GM13977 (cell line): ENCODE data around the gene UNC13A.

Experiments used
- DNase-seq: peaks from one replicate; pipeline ENCODE4 v3.0.0; 2012; ENCODE audit warnings: low spot score
- in situ Hi-C: fragments of 300-500 bp; cut with MboI; formaldehyde crosslinking; loops from one replicate; pipeline ENCODE4 v1.12.0; 2022; ENCODE audit warnings: low sequenced_read_pairs, low pct_unique_long_range_greater_than_20kb, mixed read lengths, inconsistent platforms; ENCODE audit not compliant: unreplicated experiment
- TF ChIP-seq, protein P1 (sequence below): IDR thresholded peaks from 2 replicates; pipeline ENCODE4 v1.5.1; 2012; ENCODE audit warnings: mild to moderate bottlenecking, control low read depth; ENCODE audit not compliant: insufficient read depth; ENCODE audit errors: extremely low read depth, missing control alignments

Gene UNC13A

DNA sequence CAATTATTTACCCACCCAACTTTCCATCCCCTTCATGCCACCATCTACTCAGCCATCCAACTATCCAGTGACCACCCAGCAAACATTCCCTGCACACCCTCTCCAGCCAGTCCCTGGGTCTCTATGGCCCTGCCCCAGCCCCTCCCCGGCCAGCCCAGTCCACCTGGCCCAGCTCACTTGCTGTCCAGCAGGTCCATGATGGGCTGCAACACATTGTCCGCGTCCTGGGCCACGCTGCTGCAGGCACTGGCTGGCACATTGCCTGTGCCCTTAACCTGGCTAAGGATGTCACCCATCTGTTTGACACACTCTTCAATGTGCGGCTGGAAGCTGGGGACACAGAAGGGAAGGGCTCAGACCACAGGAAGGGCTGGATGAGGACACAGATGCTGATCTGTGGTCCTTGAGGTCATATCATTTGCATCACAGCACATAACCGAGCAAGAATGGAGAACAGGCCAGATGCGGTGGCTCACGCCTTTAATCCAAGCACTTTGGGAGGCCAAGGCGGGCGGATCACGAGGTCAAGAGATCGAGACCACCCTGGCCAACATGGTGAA, 61.6 kb downstream of the UNC13A start:
- in situ Hi-C loops = no loop called here
- no peak for DNase-seq

DNA sequence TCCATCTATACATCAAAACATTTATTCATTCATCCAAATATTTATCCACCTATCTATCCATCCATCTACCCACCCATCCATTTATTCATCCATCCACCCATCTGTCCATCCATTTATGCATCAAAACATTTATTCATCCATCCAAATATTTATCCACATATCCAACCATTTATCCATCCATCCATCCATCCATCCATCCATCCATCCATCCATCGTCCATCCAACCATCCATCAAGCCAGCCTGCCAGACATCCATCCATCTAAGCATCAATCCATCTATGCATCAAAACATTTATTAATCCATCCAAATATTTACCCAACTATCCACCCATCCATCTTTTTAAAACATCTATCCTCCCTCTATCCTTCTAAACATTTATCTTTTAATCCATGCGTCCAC, 62.2 kb downstream of the UNC13A start:
- in situ Hi-C loops = no loop called here
- no peak for DNase-seq
- TF ChIP-seq, protein P1, sequence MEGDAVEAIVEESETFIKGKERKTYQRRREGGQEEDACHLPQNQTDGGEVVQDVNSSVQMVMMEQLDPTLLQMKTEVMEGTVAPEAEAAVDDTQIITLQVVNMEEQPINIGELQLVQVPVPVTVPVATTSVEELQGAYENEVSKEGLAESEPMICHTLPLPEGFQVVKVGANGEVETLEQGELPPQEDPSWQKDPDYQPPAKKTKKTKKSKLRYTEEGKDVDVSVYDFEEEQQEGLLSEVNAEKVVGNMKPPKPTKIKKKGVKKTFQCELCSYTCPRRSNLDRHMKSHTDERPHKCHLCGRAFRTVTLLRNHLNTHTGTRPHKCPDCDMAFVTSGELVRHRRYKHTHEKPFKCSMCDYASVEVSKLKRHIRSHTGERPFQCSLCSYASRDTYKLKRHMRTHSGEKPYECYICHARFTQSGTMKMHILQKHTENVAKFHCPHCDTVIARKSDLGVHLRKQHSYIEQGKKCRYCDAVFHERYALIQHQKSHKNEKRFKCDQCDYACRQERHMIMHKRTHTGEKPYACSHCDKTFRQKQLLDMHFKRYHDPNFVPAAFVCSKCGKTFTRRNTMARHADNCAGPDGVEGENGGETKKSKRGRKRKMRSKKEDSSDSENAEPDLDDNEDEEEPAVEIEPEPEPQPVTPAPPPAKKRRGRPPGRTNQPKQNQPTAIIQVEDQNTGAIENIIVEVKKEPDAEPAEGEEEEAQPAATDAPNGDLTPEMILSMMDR = no peak

More for the DNA sequence above, 61.6 kb downstream of the UNC13A start:
- TF ChIP-seq, protein P1 = no peak

- in situ Hi-C loops = no loop called here
- no peak for DNase-seq
- TF ChIP-seq, protein P1 = no peak
These were observed 63.1 kb downstream of the UNC13A start for GRCh38 chr19:17625043-17625442.

GRCh38 chr19:17624314-17624991, 63.7 kb downstream of the UNC13A start:
- DNase-seq = no peak
- TF ChIP-seq, protein P1 = no peak
- in situ Hi-C loops = no loop called here

GRCh38 chr19:17623224-17623935, 64.8 kb downstream of the UNC13A start:
- TF ChIP-seq, protein P1 = no peak
- in situ Hi-C loops = no loop called here

GRCh38 chr19:17620696-17621095, 67.5 kb downstream of the UNC13A start:
- TF ChIP-seq, protein P1 = no peak
- DNase-seq = no peak
- in situ Hi-C loops = no loop called here

More at GRCh38 chr19:17623224-17623935, 64.8 kb downstream of the UNC13A start:
- no peak for DNase-seq
